HL-60 (cell line): ENCODE results near the gene SHB.

Experiments
- DNase-seq, 2 experiments: peaks; one replicate each; pipeline ENCODE4 v3.0.0-alpha.2; 2010 to 2020; ENCODE audit warnings: low read depth in 1 of 2, low spot score in 1 of 2
- H3K27ac ChIP-seq: fragments of 250-450 bp; sonication (Bioruptor Pico); replicated peaks from 2 replicates; pipeline ENCODE4 v1.5.1; 2020; ENCODE audit warnings: mild to moderate bottlenecking, moderate library complexity
- H3K27me3 ChIP-seq: fragments of 250-450 bp; sonication (Bioruptor Pico); 2 replicates; pipeline ENCODE4 v1.5.1; 2021; ENCODE audit warnings: mild to moderate bottlenecking, moderate library complexity; ENCODE audit not compliant: insufficient read depth, poor library complexity, severe bottlenecking
- H3K4me3 ChIP-seq: replicated peaks from 2 replicates; pipeline ENCODE4 v1.5.1; 2011; ENCODE audit warnings: mild to moderate bottlenecking, control low read depth, low read length; ENCODE audit not compliant: insufficient read depth
- CTCF ChIP-seq: IDR thresholded peaks from one replicate; pipeline ENCODE4 v1.5.1; 2011; ENCODE audit warnings: low read length, control low read depth, inconsistent platforms; ENCODE audit not compliant: insufficient read depth
- GABPA ChIP-seq: IDR thresholded peaks from 2 replicates; pipeline ENCODE4 v1.6.1; 2012; ENCODE audit warnings: low read depth
- POLR2AphosphoS5 ChIP-seq: IDR thresholded peaks from 2 replicates; pipeline ENCODE4 v1.6.1; 2012; ENCODE audit warnings: low read depth
- REST ChIP-seq: IDR thresholded peaks from 2 replicates; pipeline ENCODE4 v1.6.1; 2012; ENCODE audit warnings: low read depth; ENCODE audit not compliant: insufficient replicate concordance
- SPI1 ChIP-seq: IDR thresholded peaks from 2 replicates; pipeline ENCODE4 v1.6.1; 2012; ENCODE audit warnings: low read depth, mild to moderate bottlenecking, borderline replicate concordance

SHB gene

GRCh38 chr9:38092200-38092524, 23.1 kb upstream of the SHB start:
- H3K27ac ChIP-seq, result no peak overlapping the region
- no peak for TF ChIP-seq REST
- TF ChIP-seq POLR2AphosphoS5, result no peak
- TF ChIP-seq GABPA, result no peak
- no peak for TF ChIP-seq CTCF
- TF ChIP-seq SPI1, result no peak

GRCh38 chr9:38091310-38092199, 22.5 kb upstream of the SHB start:
- peak in 1 of 2 experiments; percentile 45 for DNase-seq
- TF ChIP-seq CTCF (no peak), SPI1 (peak; percentile 30; the same call in 1 of the 2 replicates)
- H3K27ac ChIP-seq, result no peak overlapping the region
- no peak overlapping the region for H3K4me3 ChIP-seq
- no peaks in the 10 kb centered on the region for H3K27me3 ChIP-seq

More at GRCh38 chr9:38092200-38092524, 23.1 kb upstream of the SHB start:
- DNase-seq, result no peak
- H3K4me3 ChIP-seq, result no peak overlapping the region
- H3K27me3 ChIP-seq, result no peaks in the 10 kb centered on the region

- no peak for DNase-seq
- H3K27ac ChIP-seq, result no peak overlapping the region
- no peak overlapping the region for H3K4me3 ChIP-seq
- no peaks in the 10 kb centered on the region for H3K27me3 ChIP-seq
- TF ChIP-seq CTCF (no peak), POLR2AphosphoS5 (no peak), REST (no peak), GABPA (no peak), SPI1 (no peak)
These were observed 21.1 kb upstream of the SHB start for GRCh38 chr9:38090170-38090569.
